HepG2 (cell line): ENCODE data around the gene GHR. TPM values are rescaled to one million over a fixed set of nuclear protein-coding genes. Genes with fewer than 3 reads are reported as not detected.

Experiments
- ATAC-seq: fragments of 200-7000 bp; cut with Tn5 transposase; 3 replicates; pipeline ENCODE4 v1.9.1; 2020; ENCODE audit warnings: mild to moderate bottlenecking, moderate library complexity
- BruUV-seq: library from RNA; stranded (reverse); fragments of 400-500 nt; replicated peaks from 2 replicates; lab custom pipeline; 2021; lab: Mats Ljungman, UMichigan
- CTCF ChIA-PET: fragments of 300-600 bp; formaldehyde crosslinking; extraction: SDS; loops from one replicate; lab custom pipeline; 2021; ENCODE audit warnings: low total read pairs, inconsistent platforms, low intra/inter-chr PET ratio; lab: Yijun Ruan, JAX
- POLR2A ChIA-PET: fragments of 350-600 bp; sonication (Branson Sonifier 250); formaldehyde crosslinking; loops from one replicate; lab custom pipeline; 2020; ENCODE audit warnings: antibody characterized with exemption, inconsistent platforms; lab: Yijun Ruan, JAX
- DNase-seq: peaks from one replicate; pipeline ENCODE4 v3.0.0-alpha.2; 2015; ENCODE audit warnings: low spot score
- FAIRE-seq: peaks from 3 replicates; lab custom pipeline; 2011; peaks lifted over from hg19 to GRCh38; lab: Jason Lieb, UNC
- H2AFZ ChIP-seq: one replicate; pipeline ENCODE4 v1.6.1; 2011; ENCODE audit warnings: low read length, inconsistent platforms
- H3K27ac ChIP-seq: fragments of 300-600 bp; 3 replicates; pipeline ENCODE4 v1.8.0; 2011; ENCODE audit warnings: mixed run types, mild to moderate bottlenecking, mixed read lengths, low read length, inconsistent platforms; ENCODE audit not compliant: insufficient read depth; ENCODE audit errors: extremely low read length
- H3K27me3 ChIP-seq, 2 experiments: fragments of 200-600 bp in 1 of 2; 2 replicates in 1 of 2; 3 replicates in 1 of 2; pipeline versions ENCODE4 v1.6.0 to v1.8.0; 2011; ENCODE audit warnings: low read length in 2 of 2, mild to moderate bottlenecking in 2 of 2, moderate library complexity in 2 of 2, inconsistent platforms in 1 of 2; ENCODE audit not compliant: insufficient read depth in 2 of 2, control insufficient read depth in 1 of 2
- H3K36me3 ChIP-seq, 2 experiments: fragments of 200-600 bp in 1 of 2; replicated peaks in 1 of 2; 2 replicates in 1 of 2; 3 replicates in 1 of 2; pipeline versions ENCODE4 v1.5.1 to v1.8.0; 2011; ENCODE audit warnings: low read length in 2 of 2, inconsistent platforms in 1 of 2; ENCODE audit not compliant: insufficient read depth in 2 of 2, control insufficient read depth in 1 of 2
- H3K4me1 ChIP-seq: 2 replicates; pipeline ENCODE4 v1.5.1; 2012; ENCODE audit warnings: low read length, inconsistent platforms; ENCODE audit not compliant: insufficient read depth
- H3K4me2 ChIP-seq: 2 replicates; pipeline ENCODE4 v1.6.0; 2011; ENCODE audit warnings: low read depth, low read length, inconsistent platforms
- H3K4me3 ChIP-seq, 3 experiments: fragments of 200-600 bp in 1 of 3; sonication (generic), shearing (Covaris generic) in 1 of 3; replicated peaks in 1 of 3; 2 replicates each; pipeline ENCODE4 v1.5.1; 2011 to 2016; ENCODE audit warnings: low read length in 3 of 3, inconsistent platforms in 2 of 3, low read depth in 2 of 3, mild to moderate bottlenecking in 2 of 3, control low read depth in 1 of 3, mixed read lengths in 1 of 3; ENCODE audit not compliant: insufficient read depth in 1 of 3
- H3K79me2 ChIP-seq: one replicate; pipeline ENCODE4 v1.6.1; 2011; ENCODE audit warnings: low read length, inconsistent platforms; ENCODE audit not compliant: insufficient read depth
- H3K9ac ChIP-seq: 2 replicates; pipeline ENCODE4 v1.6.0; 2011; ENCODE audit warnings: mild to moderate bottlenecking, low read depth, low read length, inconsistent platforms; ENCODE audit not compliant: insufficient read depth
- H3K9me3 ChIP-seq: 2 replicates; pipeline ENCODE4 v1.5.1; 2012; ENCODE audit warnings: mild to moderate bottlenecking, low read length
- H4K20me1 ChIP-seq: 2 replicates; pipeline ENCODE4 v1.6.0; 2011; ENCODE audit warnings: inconsistent platforms, mild to moderate bottlenecking, low read length, moderate library complexity; ENCODE audit not compliant: insufficient read depth
- ARID3A ChIP-seq: IDR thresholded peaks from 2 replicates; pipeline ENCODE4 v1.6.1; 2012; ENCODE audit warnings: low read depth, low read length, improper control_type of control experiment
- BCL3 ChIP-seq: sonication (generic); formaldehyde crosslinking; IDR thresholded peaks from 2 replicates; pipeline ENCODE4 v1.5.1; 2020; ENCODE audit warnings: mild to moderate bottlenecking, missing genetic modification reagents, moderate library complexity
- BHLHE40 ChIP-seq: IDR thresholded peaks from 2 replicates; pipeline ENCODE4 v1.6.1; 2011; ENCODE audit warnings: low read length, improper control_type of control experiment
- CBX1 ChIP-seq: IDR thresholded peaks from one replicate; pipeline ENCODE4 v1.6.1; 2016; ENCODE audit warnings: antibody characterized with exemption, low read depth
- DMTF1 ChIP-seq: sonication (generic); formaldehyde crosslinking; IDR thresholded peaks from 2 replicates; pipeline ENCODE4 v1.4.0; 2020; ENCODE audit warnings: mild to moderate bottlenecking, missing genetic modification reagents
- KDM2A ChIP-seq: sonication (generic); formaldehyde crosslinking; IDR thresholded peaks from 2 replicates; pipeline ENCODE4 v1.4.0; 2020; ENCODE audit warnings: low read depth, missing genetic modification reagents, borderline replicate concordance
- MAZ ChIP-seq, 2 experiments: sonication (generic) in 1 of 2; formaldehyde crosslinking in 1 of 2; IDR thresholded peaks; 2 replicates each; pipeline versions ENCODE4 v1.5.0 to v1.6.1; 2012 to 2020; ENCODE audit warnings: low read depth in 2 of 2, mild to moderate bottlenecking in 2 of 2, borderline replicate concordance in 1 of 2, improper control_type of control experiment in 1 of 2, low read length in 1 of 2, missing genetic modification reagents in 1 of 2, moderate library complexity in 1 of 2
- NR3C1 ChIP-seq: sonication (generic); formaldehyde crosslinking; IDR thresholded peaks from 2 replicates; pipeline ENCODE4 v1.4.0; 2020; ENCODE audit warnings: missing genetic modification reagents
- POLR2AphosphoS5 ChIP-seq: IDR thresholded peaks from 2 replicates; pipeline ENCODE4 v1.6.1; 2012; ENCODE audit warnings: low read depth, low read length
- PREB ChIP-seq: sonication (generic); formaldehyde crosslinking; IDR thresholded peaks from 2 replicates; pipeline ENCODE4 v1.4.0; 2020; ENCODE audit warnings: missing genetic modification reagents
- SIN3A ChIP-seq: IDR thresholded peaks from 2 replicates; pipeline ENCODE4 v1.6.1; 2011; ENCODE audit warnings: low read depth, mild to moderate bottlenecking, control low read depth, low read length, borderline replicate concordance
- THYN1 ChIP-seq: sonication (generic); formaldehyde crosslinking; IDR thresholded peaks from 2 replicates; pipeline ENCODE4 v1.8.1; 2023; ENCODE audit warnings: low read depth, mild to moderate bottlenecking, moderate library complexity, missing genetic modification reagents, borderline replicate concordance
- ZFY ChIP-seq: sonication (generic); formaldehyde crosslinking; IDR thresholded peaks from 2 replicates; pipeline ENCODE4 v1.4.0; 2020; ENCODE audit warnings: missing genetic modification reagents
- ZNF672 ChIP-seq: sonication (generic); formaldehyde crosslinking; IDR thresholded peaks from 2 replicates; pipeline ENCODE4 v1.8.1; 2022; ENCODE audit warnings: missing genetic modification reagents
- WGBS: methylation state at CpG from one replicate; pipeline ENCODE4 v1.1.6; 2017; ENCODE audit warnings: low lambda C conversion rate; 5-methylcytosine and 5-hydroxymethylcytosine counted together
- in situ Hi-C: cut with HindIII; loops from 2 replicates; pipeline ENCODE4 v1.10.0; 2017; ENCODE audit warnings: low pct_unique_long_range_greater_than_20kb; ENCODE audit not compliant: extremely low pct_ligation_motif_present
- intact Hi-C: fragments of 100-400 bp; cut with micrococcal nuclease; formaldehyde crosslinking; loops from one replicate; pipeline ENCODE4 v1.10.0; 2022; ENCODE audit not compliant: unreplicated experiment
- polyA plus RNA-seq, 8 experiments: library from polyadenylated mRNA; depleted of rRNA in 3 of 8; stranded (reverse) in 7 of 8; unstranded in 1 of 8; fragments of >200 nt; fragmentation: Illumina TruSeq in 4 of 8; extraction: Trizol in 4 of 8; gene quantifications; 2 replicates each; pipeline versions ENCODE4 v1.2.1 to v1.2.3, GENCODE V29; 2011 to 2016; ENCODE audit warnings: low read depth in 4 of 8, missing spikeins in 1 of 8, mixed read lengths in 1 of 8; ENCODE audit not compliant: insufficient read depth in 1 of 8
- total RNA-seq, 5 experiments: library from RNA; depleted of rRNA; stranded (reverse); fragments of >200 nt; fragmentation: Illumina TruSeq; extraction: Trizol; gene quantifications; 2 replicates each; pipeline ENCODE4 v1.2.3, GENCODE V29; 2016; ENCODE audit warnings: low read depth in 1 of 5

GHR gene
- total and polyA plus RNA-seq, 2 of the 13 experiments (the other 11 are each of a cell fraction or from before 2014, with no cell fraction given), result 0.07 TPM; not detected in 1

GRCh38 chr5:42502613-42503470 lies 79.6 kb downstream of the GHR start:
- ChIA-PET POLR2A (no interaction called here), CTCF (no interaction called here)
- H3K4me1 ChIP-seq, result no peaks in the 10 kb centered on the region
- no peaks in the 10 kb centered on the region for H3K27me3 ChIP-seq
- no peak for TF ChIP-seq MAZ (IDR thresholded peaks at IDR 0.05; ENCODE audit: borderline replicate concordance, low read depth, low read length)
- no peak for TF ChIP-seq MAZ (CRISPR knock-in tag; IDR thresholded peaks at IDR 0.05; ENCODE audit: low read depth)
- no peak for TF ChIP-seq CBX1
- no peak for TF ChIP-seq ZNF672
- no peak for TF ChIP-seq BHLHE40
- TF ChIP-seq NR3C1 (CRISPR knock-in tag), result no peak
- TF ChIP-seq THYN1 (CRISPR knock-in tag), result no peak
- TF ChIP-seq KDM2A (CRISPR knock-in tag), result no peak
- no peak for TF ChIP-seq ARID3A
- no peak for TF ChIP-seq PREB (CRISPR knock-in tag)
- no peak for TF ChIP-seq BCL3
- no peak for TF ChIP-seq DMTF1 (CRISPR knock-in tag)
- TF ChIP-seq POLR2AphosphoS5, result no peak
- no peak for TF ChIP-seq SIN3A
- TF ChIP-seq ZFY (CRISPR knock-in tag), result no peak
- no peaks in the 10 kb centered on the region for H3K36me3 ChIP-seq
- no peak overlapping the region for H3K4me2 ChIP-seq
- no peaks in the 10 kb centered on the region for H3K79me2 ChIP-seq
- intact Hi-C loops (no loop called here), in situ Hi-C loops (no loop called here)
- ATAC-seq (no peak), DNase-seq (no peak), FAIRE-seq (no peak)
- H3K27ac ChIP-seq, result no peak overlapping the region
- no peaks in the 10 kb centered on the region for H3K9me3 ChIP-seq
- no TSS peak for BruUV-seq
- no peak overlapping the region for H3K4me3 ChIP-seq
- 12% methylated on average over 2 of the region's 2 CpGs for WGBS
- no peak overlapping the region for H3K9ac ChIP-seq
- H2AFZ ChIP-seq, result no peak overlapping the region
- H4K20me1 ChIP-seq, result no peaks in the 10 kb centered on the region
